Activated CD8-positive, alpha-beta memory T cell treated with anti-CD3 and anti-CD28 coated beads, Interleukin-2, amount 50 U/mL, for 1 hour (primary cell): ENCODE data around the gene SSTR5.
"Not testable (repeated sequence)": the region's sequence is repeated elsewhere in the genome, so short reads cannot be mapped to it uniquely, and the experiment has no call there.

Experiments
- DNase-seq: peaks from one replicate; pipeline ENCODE4 v3.0.0-alpha.2; 2020; ENCODE audit errors: extremely low read depth

The SSTR5 gene

DNA sequence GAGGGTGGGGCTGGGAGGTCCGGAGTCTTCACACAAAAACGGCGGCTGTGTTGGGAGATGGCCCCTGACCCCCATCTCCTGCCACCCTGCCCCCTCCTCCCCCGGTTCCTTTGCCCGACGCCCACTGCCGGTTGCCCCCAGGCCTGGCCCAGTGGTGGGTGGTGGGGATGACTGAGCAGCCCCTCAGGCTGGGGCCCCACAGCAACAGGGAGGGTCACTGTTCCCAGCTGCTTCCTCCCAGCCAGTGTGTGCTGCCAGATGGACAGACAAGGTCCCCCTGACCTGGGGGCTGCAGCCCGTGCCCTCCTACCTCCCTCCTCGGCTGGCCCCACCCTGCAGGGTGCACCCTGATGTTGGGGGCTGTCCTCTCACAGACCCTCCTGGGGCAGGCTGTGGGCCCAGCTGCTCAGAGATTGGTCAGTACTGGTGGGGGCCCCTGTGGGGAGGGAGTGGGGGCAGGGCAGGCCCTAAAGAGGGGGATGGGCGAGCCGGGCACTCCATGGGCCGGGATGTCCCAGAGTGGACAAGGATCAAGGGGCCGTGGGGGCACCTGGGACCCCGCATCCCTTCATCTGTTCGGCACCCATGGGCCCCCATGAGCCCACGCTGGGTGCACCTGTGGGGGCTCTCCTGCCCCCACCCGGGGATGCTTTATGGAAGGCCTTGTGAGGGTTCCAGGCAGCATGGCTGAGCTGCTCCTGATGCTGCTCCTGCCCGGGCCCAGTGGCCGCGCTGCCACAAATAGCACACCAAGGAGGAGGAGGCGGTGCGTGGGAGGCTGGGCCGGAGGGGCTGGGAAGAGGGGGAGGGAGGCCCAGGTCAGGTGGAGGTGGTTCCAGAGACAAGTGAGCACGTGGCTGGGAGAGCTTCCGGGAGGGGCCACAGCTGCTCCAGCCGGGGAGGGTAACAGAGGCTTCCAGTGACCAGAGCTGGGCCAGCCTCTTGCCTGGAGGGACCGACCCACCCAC lies 18.4 kb downstream of the SSTR5 start:
- DNase-seq = no peak

- no peak for DNase-seq
Observed at GRCh38 chr16:1091992-1092552, 19.5 kb downstream of the SSTR5 start.

DNA sequence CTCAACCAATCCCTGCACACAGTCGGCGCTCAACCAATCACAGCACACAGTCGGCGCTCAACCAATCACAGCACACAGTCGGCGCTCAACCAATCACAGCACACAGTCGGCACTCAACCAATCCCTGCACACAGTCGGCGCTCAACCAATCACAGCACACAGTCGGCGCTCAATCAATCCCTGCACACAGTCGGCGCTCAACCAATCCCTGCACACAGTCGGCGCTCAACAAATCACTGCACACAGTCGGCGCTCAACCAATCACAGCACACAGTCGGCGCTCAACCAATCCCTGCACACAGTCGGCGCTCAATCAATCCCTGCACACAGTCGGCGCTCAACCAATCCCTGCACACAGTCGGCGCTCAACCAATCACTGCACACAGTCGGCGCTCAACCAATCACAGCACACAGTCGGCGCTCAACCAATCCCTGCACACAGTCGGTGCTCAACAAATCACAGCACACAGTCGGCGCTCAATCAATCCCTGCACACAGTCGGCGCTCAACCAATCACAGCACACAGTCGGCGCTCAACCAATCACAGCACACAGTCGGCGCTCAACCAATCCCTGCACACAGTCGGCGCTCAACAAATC lies 20.2 kb downstream of the SSTR5 start:
- not testable (repeated sequence) for DNase-seq

GRCh38 chr16:1093284-1094123 lies 21.0 kb downstream of the SSTR5 start:
- no peak for DNase-seq

GRCh38 chr16:1094124-1094479 lies 21.6 kb downstream of the SSTR5 start:
- no peak for DNase-seq

GRCh38 chr16:1094601-1095449 lies 22.3 kb downstream of the SSTR5 start:
- no peak for DNase-seq

- no peak for DNase-seq
Observed at GRCh38 chr16:1095450-1096168, 23.1 kb downstream of the SSTR5 start.

GRCh38 chr16:1096169-1097082 lies 23.9 kb downstream of the SSTR5 start, which contains the start of gene C1QTNF8:
Gene C1QTNF8 (minus strand): TSS chr16:1096244. CDS start chr16:1094922, 1,322 bp downstream.
- DNase-seq = no peak

GRCh38 chr16:1097156-1097555 lies 24.6 kb downstream of the SSTR5 start:
- DNase-seq = no peak

GRCh38 chr16:1097800-1098199 lies 25.3 kb downstream of the SSTR5 start:
- DNase-seq = no peak

DNA sequence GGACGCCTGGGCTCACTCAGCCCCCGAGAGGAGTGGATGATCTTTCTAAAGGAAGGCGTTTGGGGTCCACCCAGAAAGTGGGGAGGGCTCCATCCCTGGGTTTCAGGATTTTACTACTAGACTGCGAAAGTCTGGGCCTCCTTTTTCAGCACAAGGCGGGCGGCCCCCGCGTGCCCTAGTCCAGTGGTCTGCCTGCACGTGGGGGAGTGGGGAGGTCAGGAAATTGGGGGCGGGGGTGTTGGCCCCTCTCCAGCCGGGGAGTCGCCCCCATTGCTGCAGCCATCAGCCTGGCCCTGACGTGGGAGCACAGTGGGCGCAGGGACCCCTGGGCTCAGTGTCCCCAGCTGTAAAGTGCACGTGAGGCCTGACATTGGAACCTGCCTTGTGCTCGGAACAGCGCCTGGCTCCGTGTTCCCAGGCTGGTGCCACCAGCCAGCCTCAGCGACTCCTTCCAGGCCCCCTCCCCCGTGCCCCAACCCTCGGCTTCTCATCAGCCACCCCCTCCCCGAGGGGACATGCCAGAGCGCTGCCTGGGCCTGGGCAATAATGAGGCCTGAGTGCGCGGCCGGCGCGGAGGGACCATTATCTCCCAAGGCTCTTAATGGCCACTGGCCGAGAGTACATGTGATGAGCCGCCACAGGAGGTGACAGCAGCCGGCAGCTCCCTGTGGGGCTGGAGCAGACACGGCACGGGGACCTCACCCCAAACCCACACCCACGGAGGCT lies 25.9 kb downstream of the SSTR5 start:
- DNase-seq = no peak

DNA sequence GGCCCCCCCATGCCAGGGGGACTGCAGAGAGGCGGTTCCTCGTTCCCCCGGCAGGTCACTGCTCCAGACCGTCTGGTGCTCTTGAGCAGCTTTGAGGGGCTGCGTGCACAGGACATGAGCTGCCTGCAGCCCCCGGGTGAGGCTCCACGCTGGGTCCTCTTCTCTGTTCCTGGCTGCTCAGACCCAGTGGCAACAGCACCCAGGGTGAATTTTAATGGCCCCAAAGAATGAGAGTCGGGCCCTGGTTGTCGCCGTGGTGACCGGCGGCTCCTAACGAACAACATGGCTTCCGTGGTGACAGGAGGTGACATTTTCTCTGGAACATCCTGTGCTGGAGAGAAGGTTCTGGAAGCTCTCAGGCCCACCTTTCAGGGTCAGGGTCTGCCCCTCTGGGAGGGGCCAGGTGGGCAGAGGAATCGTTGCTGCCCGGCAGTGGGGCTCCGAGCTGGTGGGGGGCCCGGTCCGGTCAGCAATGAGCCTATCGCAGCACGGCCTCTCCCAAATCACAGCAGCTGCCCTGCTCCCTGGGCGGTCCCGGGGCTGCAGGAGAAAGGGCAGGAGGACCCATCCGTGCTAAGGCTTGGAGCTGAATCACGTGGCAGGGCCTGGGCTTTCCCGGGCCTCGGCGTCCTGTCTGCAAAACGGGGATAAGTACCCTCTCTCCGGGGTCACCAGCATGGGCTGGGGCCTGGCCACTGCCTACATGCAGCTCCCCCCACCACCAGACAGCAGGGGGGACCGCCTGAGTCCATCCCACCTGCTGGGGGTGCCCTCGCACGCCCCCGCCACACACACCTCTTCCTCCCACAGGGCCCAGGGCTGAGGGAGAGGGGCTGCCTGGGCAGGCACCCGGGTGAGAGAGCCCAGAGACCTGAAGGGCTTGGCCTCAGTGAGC lies 26.9 kb downstream of the SSTR5 start:
- no peak for DNase-seq

GRCh38 chr16:1100084-1100800 lies 27.7 kb downstream of the SSTR5 start:
- DNase-seq = no peak

DNA sequence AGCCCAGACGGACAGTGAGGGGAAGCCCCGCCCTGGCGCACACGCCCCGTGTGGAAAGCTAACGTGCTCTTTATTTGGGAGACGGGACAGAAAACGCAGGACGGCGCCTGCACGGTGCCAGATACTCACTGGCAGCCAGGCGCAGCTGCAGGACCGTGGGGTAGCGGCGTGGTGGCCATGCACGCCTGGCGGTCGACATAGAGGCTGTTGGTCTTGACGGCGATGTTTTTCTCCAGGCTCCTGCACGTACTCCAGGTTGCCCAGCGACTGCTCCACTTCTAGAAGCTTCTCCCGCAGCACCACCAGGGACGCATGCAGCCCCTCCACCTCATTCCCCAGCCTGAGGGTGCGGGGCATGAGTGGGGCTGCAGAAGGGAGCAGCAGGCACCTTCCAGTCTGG lies 28.6 kb downstream of the SSTR5 start:
- no peak for DNase-seq

DNA sequence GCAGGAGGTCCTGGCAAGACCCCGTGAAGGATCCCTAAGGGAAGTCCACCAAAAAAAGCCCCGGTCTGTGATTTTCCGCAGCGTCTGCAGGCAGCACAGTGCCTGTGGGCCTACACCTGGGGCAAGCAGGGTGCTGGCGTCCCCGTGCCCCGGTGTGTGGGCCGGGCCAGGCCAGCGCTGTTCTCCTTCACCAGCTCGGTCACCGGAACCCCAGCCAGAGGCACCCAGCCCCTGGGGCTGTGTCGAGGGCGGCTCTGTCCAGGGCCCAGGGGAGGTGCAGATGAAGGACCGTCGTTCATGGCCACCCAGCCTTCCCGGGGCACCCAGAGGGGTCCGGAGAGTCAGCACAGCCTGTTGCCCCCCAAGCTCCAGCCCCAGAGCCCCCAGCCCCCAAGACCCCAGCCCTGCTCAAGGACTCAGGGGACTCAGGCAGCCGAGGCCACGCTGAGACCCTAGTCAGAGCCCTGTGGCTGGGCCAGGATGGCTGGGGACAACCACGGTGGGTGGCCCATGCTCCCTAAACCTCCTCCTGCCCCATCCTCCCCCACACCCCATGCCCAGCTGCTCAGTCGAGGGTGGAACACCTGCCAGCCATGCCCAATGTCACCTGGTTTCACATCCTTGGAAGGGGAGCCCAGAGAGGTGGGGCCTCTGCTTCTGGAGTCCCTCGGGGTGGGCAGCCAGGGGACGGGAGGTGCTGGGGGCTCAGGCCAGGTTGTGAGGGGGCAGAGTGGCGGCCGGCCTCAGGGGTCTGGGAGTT lies 29.2 kb downstream of the SSTR5 start:
- no peak for DNase-seq

DNA sequence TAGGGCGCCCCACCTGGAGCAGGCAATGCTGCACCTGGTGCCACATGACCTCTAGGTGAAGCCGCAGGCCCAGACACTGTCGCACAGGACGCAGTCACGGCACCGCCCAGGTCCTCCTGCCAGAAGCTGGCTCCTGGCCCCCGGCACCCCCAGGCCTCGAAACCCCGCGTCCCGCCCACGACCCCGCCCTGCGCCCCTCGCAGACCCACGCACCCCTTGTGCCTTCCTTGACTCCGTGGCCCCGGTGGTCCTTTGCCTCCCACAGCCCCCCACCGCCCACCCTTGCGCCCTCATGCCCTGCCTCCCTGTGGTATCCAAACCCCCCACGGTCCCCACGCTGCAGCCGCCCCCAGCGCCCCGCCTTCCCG lies 29.8 kb downstream of the SSTR5 start:
- no peak for DNase-seq
